Measurements from ENCODE around the gene HS6ST1. TPM values are rescaled to one million over a fixed set of nuclear protein-coding genes. Genes with fewer than 3 reads are reported as not detected.

Gene HS6ST1
- total RNA-seq, 1 experiment from 2014 or later = 21.5 TPM

GRCh38 chr2:128324897-128325410 lies 6.3 kb upstream of the HS6ST1 start:
- no peak overlapping the region for H3K4me2 ChIP-seq (ENCODE audit: low read length)
- no peak overlapping the region for H3K27ac ChIP-seq (ENCODE audit: low read length)
- no TSS peak for BruUV-seq (replicated peaks)
- intact Hi-C loops (cut with micrococcal nuclease) = no loop called here
- no peaks in the 10 kb centered on the region for H3K4me1 ChIP-seq (ENCODE audit: insufficient read depth, low read length)
- ChIA-PET CTCF (no interaction called here), POLR2A (ENCODE audit: unreplicated experiment) (no interaction called here)
- H3K79me2 ChIP-seq (ENCODE audit: low read length) = no peaks in the 10 kb centered on the region
- TF ChIP-seq EZH2 (IDR thresholded peaks at IDR 0.05; ENCODE audit: low read length, unreplicated experiment) = no peak
- no peak for TF ChIP-seq EZH2phosphoT487 (IDR thresholded peaks at IDR 0.05; ENCODE audit: borderline replicate concordance, low read length)
- H2AFZ ChIP-seq (ENCODE audit: low read length) = no peak overlapping the region
- H3K9me3 ChIP-seq (ENCODE audit: low read length) = no peaks in the 10 kb centered on the region
- H3K27me3 ChIP-seq (ENCODE audit: low read length) = no peaks in the 10 kb centered on the region
- no peak for DNase-seq
- no peaks in the 10 kb centered on the region for H3K36me3 ChIP-seq (ENCODE audit: low read depth, low read length)
- ATAC-seq = no peak
- no peaks in the 10 kb centered on the region for H3K9me2 ChIP-seq (replicated peaks; ENCODE audit: low read length)
- no peaks in the 10 kb centered on the region for H3F3A ChIP-seq (ENCODE audit: low read length, unreplicated experiment)
- no peak overlapping the region for H3K4me3 ChIP-seq (ENCODE audit: low read length)
- no peaks in the 10 kb centered on the region for H4K20me1 ChIP-seq (ENCODE audit: low read length)
- no peak overlapping the region for H3K9ac ChIP-seq (ENCODE audit: low read length)

- intact Hi-C loops (cut with micrococcal nuclease) = no loop called here
- no peaks in the 10 kb centered on the region for H3K36me3 ChIP-seq (ENCODE audit: low read depth, low read length)
- no peaks in the 10 kb centered on the region for H3K79me2 ChIP-seq (ENCODE audit: low read length)
- DNase-seq (no peak), ATAC-seq (no peak)
- no peaks in the 10 kb centered on the region for H3K9me3 ChIP-seq (ENCODE audit: low read length)
- H3K27ac ChIP-seq (ENCODE audit: low read length) = no peak overlapping the region
- no peaks in the 10 kb centered on the region for H3K9me2 ChIP-seq (replicated peaks; ENCODE audit: low read length)
- H4K20me1 ChIP-seq (ENCODE audit: low read length) = no peaks in the 10 kb centered on the region
- H3K9ac ChIP-seq (ENCODE audit: low read length) = no peak overlapping the region
- BruUV-seq (replicated peaks) = no TSS peak
- POLR2A ChIA-PET (ENCODE audit: unreplicated experiment) = no interaction called here
- no peaks in the 10 kb centered on the region for H3F3A ChIP-seq (ENCODE audit: low read length, unreplicated experiment)
- H3K27me3 ChIP-seq (ENCODE audit: low read length) = no peaks in the 10 kb centered on the region
- TF ChIP-seq EZH2phosphoT487 (IDR thresholded peaks at IDR 0.05; ENCODE audit: borderline replicate concordance, low read length) (no peak), CTCF (conservative IDR thresholded peaks at IDR 0.05; ENCODE audit: low read depth, low read length) (no peak), EZH2 (IDR thresholded peaks at IDR 0.05; ENCODE audit: low read length, unreplicated experiment) (no peak)
- H3K4me1 ChIP-seq (ENCODE audit: insufficient read depth, low read length) = no peaks in the 10 kb centered on the region
- H3K4me3 ChIP-seq (ENCODE audit: low read length) = no peak overlapping the region
- CTCF ChIA-PET = no interaction called here
- no peak overlapping the region for H3K4me2 ChIP-seq (ENCODE audit: low read length)
- no peak overlapping the region for H2AFZ ChIP-seq (ENCODE audit: low read length)
Measured at GRCh38 chr2:128324008-128324896, 5.6 kb upstream of the HS6ST1 start.

GRCh38 chr2:128323555-128323931 lies 4.9 kb upstream of the HS6ST1 start:
- Histone ChIP-seq H3K9me3 (ENCODE audit: low read length) (no peaks in the 10 kb centered on the region), H3K4me3 (ENCODE audit: low read length) (no peak overlapping the region), H3K27me3 (ENCODE audit: low read length) (no peaks in the 10 kb centered on the region), H3K4me1 (ENCODE audit: insufficient read depth, low read length) (no peaks in the 10 kb centered on the region), H3K36me3 (ENCODE audit: low read depth, low read length) (no peaks in the 10 kb centered on the region), H2AFZ (ENCODE audit: low read length) (no peak overlapping the region), H3K9me2 (replicated peaks; ENCODE audit: low read length) (no peaks in the 10 kb centered on the region), H3K9ac (ENCODE audit: low read length) (no peak overlapping the region), H3K79me2 (ENCODE audit: low read length) (no peaks in the 10 kb centered on the region), H3K4me2 (ENCODE audit: low read length) (no peak overlapping the region), H4K20me1 (ENCODE audit: low read length) (no peaks in the 10 kb centered on the region), H3K27ac (ENCODE audit: low read length) (no peak overlapping the region), H3F3A (ENCODE audit: low read length, unreplicated experiment) (no peaks in the 10 kb centered on the region)
- ATAC-seq (no peak), DNase-seq (no peak)
- CTCF ChIA-PET = no interaction called here
- TF ChIP-seq CTCF (conservative IDR thresholded peaks at IDR 0.05; ENCODE audit: low read depth, low read length) = no peak
- TF ChIP-seq EZH2phosphoT487 (IDR thresholded peaks at IDR 0.05; ENCODE audit: borderline replicate concordance, low read length) = no peak
- TF ChIP-seq EZH2 (IDR thresholded peaks at IDR 0.05; ENCODE audit: low read length, unreplicated experiment) = no peak
- BruUV-seq (replicated peaks) = no TSS peak
- intact Hi-C loops (cut with micrococcal nuclease) = no loop called here
- POLR2A ChIA-PET (ENCODE audit: unreplicated experiment) = no interaction called here

All from PC-3 (cell line).